ENCODE measurements around the gene ZNF384.

ZNF384 gene

DNA sequence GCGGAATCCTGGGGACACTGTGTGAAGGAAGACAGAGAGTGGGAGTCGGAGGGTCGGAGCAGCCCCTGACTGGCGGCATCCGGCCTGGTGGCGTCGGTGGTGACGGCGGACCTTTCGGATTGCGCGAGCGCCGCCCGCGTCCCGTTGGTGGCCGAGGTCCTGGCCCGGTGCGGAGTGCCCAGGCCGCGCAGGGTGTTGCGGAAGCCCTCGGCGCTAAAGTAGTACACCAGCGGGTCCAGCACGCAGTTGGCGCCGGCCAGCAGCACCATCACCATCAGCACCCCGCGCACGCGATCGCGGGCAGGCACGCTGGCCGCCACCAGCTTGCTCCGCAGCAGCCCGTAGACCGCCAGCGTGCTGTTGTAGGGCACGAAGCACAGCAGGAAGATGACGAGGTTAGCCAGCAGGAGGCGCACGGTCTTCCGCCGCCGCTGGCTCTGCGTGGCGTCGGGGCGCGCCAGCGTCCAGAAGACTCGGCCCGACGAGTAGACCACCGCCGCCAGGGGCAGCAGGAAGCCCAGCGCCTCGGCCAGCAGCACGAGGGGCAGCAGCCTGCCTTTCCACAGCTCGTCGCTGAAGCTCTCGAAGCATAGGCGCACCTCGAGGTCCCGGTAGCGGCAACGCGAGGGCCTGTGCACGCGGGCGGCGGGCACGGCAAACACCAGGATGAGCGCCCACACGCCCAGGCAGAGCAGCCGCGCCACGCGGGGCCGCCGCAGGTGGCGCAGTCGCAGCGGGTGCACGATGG lies 68.9 kb downstream of the ZNF384 start:
- DNase-seq (ENCODE audit: low spot score): no peak

DNA sequence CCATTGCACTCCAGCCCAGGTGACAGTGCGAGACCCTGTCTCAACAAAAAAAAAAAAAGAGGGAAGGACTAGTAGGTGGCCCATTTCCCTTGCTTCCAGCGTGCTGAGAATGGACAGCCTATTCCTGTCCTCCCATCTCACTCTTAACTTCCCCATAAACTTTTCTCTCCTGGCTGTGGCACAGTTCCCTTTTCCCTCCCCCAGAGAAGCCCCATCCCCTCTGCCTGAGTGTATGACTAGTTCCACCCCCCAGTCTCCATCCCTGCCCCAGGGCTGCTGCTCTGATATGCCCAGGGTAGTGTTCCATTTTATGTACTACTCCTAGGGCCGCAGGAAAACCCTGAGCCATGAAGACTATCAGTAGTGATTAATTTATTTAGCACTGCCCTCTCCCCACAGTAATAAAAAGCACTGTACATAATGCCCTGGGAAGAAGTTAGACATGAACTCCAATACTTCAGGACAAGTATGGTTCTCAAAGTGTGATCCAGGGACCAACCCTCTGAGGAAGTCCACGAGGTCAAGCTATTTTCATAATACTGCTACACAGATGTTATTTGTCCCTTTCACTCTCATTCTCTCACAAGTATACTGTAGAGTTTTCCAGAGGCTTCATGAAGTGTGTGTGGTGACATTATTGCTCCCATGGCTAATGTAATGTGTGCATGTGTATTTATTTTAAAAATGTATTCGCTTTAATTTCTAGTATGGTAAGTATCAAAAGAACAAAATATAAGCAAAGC lies 70.5 kb downstream of the ZNF384 start:
- no peak for DNase-seq (ENCODE audit: low spot score)

Measured in LoVo (cell line).